Measurements from ENCODE around the gene IL1R1.

DNA sequence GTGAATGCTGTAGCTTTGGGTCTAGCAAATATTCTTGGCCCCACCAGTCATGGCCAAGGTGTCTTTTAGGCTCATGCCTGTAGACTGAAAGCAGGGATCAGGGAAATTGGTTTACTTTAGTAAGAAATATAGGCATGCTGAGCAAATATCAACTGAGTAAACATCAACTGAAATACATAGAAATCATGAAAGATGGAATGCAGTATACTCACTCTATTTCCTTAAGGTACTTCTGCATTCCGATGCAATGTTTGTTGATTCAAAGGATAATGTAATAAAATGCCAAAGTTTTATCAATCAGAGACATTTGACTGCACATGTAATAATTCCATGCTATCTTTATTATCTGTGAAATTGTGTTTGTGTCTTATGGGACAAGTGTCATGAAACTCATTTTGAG is 19.6 kb upstream of the IL1R1 start:
- TF ChIP-seq EZH2 (IDR thresholded peaks at IDR 0.05; ENCODE audit: borderline replicate concordance, low read length) = no peak
- TF ChIP-seq, protein P1, sequence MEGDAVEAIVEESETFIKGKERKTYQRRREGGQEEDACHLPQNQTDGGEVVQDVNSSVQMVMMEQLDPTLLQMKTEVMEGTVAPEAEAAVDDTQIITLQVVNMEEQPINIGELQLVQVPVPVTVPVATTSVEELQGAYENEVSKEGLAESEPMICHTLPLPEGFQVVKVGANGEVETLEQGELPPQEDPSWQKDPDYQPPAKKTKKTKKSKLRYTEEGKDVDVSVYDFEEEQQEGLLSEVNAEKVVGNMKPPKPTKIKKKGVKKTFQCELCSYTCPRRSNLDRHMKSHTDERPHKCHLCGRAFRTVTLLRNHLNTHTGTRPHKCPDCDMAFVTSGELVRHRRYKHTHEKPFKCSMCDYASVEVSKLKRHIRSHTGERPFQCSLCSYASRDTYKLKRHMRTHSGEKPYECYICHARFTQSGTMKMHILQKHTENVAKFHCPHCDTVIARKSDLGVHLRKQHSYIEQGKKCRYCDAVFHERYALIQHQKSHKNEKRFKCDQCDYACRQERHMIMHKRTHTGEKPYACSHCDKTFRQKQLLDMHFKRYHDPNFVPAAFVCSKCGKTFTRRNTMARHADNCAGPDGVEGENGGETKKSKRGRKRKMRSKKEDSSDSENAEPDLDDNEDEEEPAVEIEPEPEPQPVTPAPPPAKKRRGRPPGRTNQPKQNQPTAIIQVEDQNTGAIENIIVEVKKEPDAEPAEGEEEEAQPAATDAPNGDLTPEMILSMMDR (IDR thresholded peaks at IDR 0.05; ENCODE audit: low read length) = no peak

All from OCI-LY1 (cell line).